ENCODE results near the gene SEC14L2.

GRCh38 chr22:30435674-30436126 is 38.9 kb downstream of the SEC14L2 start:
- TF ChIP-seq CHD2 (IDR thresholded peaks at IDR 0.05; ENCODE audit: low read length, partially characterized antibody) (no peak), BCL3 (IDR thresholded peaks at IDR 0.05) (no peak), EP300 (IDR thresholded peaks at IDR 0.05) (no peak), CTCF (IDR thresholded peaks at IDR 0.05) (no peak), KDM5A (IDR thresholded peaks at IDR 0.05) (no peak), KDM1A (IDR thresholded peaks at IDR 0.05; ENCODE audit: low read depth) (no peak), RAD21 (conservative IDR thresholded peaks at IDR 0.05 in 1 of 2, IDR thresholded peaks at IDR 0.05 in 1 of 2) (no peak), CHD4 (IDR thresholded peaks at IDR 0.05; ENCODE audit: borderline replicate concordance) (no peak)
- TF ChIP-seq, protein P1, sequence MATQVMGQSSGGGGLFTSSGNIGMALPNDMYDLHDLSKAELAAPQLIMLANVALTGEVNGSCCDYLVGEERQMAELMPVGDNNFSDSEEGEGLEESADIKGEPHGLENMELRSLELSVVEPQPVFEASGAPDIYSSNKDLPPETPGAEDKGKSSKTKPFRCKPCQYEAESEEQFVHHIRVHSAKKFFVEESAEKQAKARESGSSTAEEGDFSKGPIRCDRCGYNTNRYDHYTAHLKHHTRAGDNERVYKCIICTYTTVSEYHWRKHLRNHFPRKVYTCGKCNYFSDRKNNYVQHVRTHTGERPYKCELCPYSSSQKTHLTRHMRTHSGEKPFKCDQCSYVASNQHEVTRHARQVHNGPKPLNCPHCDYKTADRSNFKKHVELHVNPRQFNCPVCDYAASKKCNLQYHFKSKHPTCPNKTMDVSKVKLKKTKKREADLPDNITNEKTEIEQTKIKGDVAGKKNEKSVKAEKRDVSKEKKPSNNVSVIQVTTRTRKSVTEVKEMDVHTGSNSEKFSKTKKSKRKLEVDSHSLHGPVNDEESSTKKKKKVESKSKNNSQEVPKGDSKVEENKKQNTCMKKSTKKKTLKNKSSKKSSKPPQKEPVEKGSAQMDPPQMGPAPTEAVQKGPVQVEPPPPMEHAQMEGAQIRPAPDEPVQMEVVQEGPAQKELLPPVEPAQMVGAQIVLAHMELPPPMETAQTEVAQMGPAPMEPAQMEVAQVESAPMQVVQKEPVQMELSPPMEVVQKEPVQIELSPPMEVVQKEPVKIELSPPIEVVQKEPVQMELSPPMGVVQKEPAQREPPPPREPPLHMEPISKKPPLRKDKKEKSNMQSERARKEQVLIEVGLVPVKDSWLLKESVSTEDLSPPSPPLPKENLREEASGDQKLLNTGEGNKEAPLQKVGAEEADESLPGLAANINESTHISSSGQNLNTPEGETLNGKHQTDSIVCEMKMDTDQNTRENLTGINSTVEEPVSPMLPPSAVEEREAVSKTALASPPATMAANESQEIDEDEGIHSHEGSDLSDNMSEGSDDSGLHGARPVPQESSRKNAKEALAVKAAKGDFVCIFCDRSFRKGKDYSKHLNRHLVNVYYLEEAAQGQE (IDR thresholded peaks at IDR 0.05), result no peak
